ENCODE data around the gene TMPRSS4. TPM values are rescaled to one million over a fixed set of nuclear protein-coding genes. Genes with fewer than 3 reads are reported as not detected.

TMPRSS4 gene
- total and polyA plus RNA-seq, 2 experiments from 2014 or later = 0.10 to 0.58 TPM

DNA sequence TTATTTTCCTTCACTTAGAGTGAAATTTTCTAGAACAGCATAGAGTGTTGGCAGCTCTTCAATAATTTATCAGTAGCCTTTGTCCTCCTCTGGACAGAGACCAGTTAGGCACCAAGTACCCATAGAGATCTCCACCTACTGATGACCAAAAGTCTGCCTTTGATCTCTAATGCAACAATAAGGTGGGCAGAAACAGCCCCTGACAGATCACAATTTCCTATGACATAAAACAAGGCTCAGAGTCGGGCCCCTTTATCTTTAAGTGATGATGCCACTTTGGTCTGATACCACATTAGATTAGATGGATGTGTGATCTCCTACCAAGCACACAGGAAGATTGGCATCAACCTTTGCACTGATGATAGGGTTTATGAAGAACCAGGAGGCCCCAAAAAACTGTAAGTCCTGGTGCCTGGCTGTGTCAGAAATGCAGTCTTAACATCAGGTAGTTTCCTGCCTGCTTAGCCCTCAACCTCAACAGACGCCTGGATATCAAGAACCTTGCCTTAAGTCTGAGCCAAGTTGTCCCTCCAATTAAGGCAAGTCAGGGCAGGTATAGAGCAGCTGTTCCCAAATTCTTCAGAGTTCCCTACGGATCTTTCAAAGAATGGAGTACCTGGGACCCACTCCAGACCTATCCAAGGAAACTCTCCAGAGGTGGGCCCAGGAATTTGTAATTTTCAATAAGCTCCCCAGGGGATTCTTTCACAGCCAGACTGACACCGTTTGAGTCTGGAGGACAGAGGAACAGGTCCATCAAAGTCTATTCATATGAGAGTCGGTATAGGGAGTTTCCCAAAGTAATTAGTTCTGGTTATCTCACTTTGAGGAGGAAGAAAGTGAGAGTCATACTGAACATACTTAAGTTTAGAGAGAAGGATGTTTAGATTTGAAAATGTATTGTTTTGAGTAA, 30.6 kb upstream of the TMPRSS4 start:
- Mint-ChIP-seq H3K27ac (no peak overlapping the region), H3K27me3 (ENCODE audit: insufficient read depth, low read depth, poor library complexity) (no peaks in the 10 kb centered on the region), H3K36me3 (ENCODE audit: low read depth) (no peaks in the 10 kb centered on the region), H3K4me3 (no peak overlapping the region), H3K9me3 (no peaks in the 10 kb centered on the region), H3K4me1 (no peaks in the 10 kb centered on the region)
- Histone ChIP-seq H3K27ac (ENCODE audit: low read depth) (no peak overlapping the region), H3K4me1 (ENCODE audit: insufficient read depth) (no peaks in the 10 kb centered on the region), H2AFZ (0 out of 2 replicates have a peak overlapping the region, but pooled peaks have one; percentile 0), H4K20me1 (replicated peaks; ENCODE audit: insufficient read depth) (no peaks in the 10 kb centered on the region; the same call in 1 of the 2 replicates), H3F3A (replicated peaks; ENCODE audit: low read depth) (no peaks in the 10 kb centered on the region), H3K4me2 (no peak overlapping the region), H3K27me3 (ENCODE audit: insufficient read depth) (no peaks in the 10 kb centered on the region), H3K9me2 (ENCODE audit: insufficient read depth) (no peaks in the 10 kb centered on the region), H3K36me3 (ENCODE audit: insufficient read depth) (no peaks in the 10 kb centered on the region), H3K79me2 (replicated peaks; ENCODE audit: insufficient read depth) (no peaks in the 10 kb centered on the region), H3K4me3 (no peak overlapping the region)
- TF ChIP-seq ZNF331 (CRISPR knock-in tag; IDR thresholded peaks at IDR 0.05; ENCODE audit: low read depth) = no peak
- TF ChIP-seq CREB1 (CRISPR knock-in tag; IDR thresholded peaks at IDR 0.05; ENCODE audit: low read depth) = no peak
- no peak for TF ChIP-seq EZH2 (IDR thresholded peaks at IDR 0.05; ENCODE audit: low read depth, unreplicated experiment)
- no peak for TF ChIP-seq JUNB (IDR thresholded peaks at IDR 0.05; ENCODE audit: unreplicated experiment)
- TF ChIP-seq, protein P1, sequence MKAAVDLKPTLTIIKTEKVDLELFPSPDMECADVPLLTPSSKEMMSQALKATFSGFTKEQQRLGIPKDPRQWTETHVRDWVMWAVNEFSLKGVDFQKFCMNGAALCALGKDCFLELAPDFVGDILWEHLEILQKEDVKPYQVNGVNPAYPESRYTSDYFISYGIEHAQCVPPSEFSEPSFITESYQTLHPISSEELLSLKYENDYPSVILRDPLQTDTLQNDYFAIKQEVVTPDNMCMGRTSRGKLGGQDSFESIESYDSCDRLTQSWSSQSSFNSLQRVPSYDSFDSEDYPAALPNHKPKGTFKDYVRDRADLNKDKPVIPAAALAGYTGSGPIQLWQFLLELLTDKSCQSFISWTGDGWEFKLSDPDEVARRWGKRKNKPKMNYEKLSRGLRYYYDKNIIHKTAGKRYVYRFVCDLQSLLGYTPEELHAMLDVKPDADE (IDR thresholded peaks at IDR 0.05) = no peak
- no peak for TF ChIP-seq STAT1 (IDR thresholded peaks at IDR 0.05; ENCODE audit: unreplicated experiment)
- TF ChIP-seq POLR2AphosphoS5 (IDR thresholded peaks at IDR 0.05; ENCODE audit: low read depth) = no peak
- TF ChIP-seq, protein P2, sequence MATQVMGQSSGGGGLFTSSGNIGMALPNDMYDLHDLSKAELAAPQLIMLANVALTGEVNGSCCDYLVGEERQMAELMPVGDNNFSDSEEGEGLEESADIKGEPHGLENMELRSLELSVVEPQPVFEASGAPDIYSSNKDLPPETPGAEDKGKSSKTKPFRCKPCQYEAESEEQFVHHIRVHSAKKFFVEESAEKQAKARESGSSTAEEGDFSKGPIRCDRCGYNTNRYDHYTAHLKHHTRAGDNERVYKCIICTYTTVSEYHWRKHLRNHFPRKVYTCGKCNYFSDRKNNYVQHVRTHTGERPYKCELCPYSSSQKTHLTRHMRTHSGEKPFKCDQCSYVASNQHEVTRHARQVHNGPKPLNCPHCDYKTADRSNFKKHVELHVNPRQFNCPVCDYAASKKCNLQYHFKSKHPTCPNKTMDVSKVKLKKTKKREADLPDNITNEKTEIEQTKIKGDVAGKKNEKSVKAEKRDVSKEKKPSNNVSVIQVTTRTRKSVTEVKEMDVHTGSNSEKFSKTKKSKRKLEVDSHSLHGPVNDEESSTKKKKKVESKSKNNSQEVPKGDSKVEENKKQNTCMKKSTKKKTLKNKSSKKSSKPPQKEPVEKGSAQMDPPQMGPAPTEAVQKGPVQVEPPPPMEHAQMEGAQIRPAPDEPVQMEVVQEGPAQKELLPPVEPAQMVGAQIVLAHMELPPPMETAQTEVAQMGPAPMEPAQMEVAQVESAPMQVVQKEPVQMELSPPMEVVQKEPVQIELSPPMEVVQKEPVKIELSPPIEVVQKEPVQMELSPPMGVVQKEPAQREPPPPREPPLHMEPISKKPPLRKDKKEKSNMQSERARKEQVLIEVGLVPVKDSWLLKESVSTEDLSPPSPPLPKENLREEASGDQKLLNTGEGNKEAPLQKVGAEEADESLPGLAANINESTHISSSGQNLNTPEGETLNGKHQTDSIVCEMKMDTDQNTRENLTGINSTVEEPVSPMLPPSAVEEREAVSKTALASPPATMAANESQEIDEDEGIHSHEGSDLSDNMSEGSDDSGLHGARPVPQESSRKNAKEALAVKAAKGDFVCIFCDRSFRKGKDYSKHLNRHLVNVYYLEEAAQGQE (IDR thresholded peaks at IDR 0.05; ENCODE audit: unreplicated experiment) = no peak
- no peak for TF ChIP-seq EZH2phosphoT487 (IDR thresholded peaks at IDR 0.05; ENCODE audit: unreplicated experiment)
- ATAC-seq = no peak
- no peak for DNase-seq (ENCODE audit: low spot score)
